Stimulated activated CD4-positive, alpha-beta T cell treated with anti-CD3 and anti-CD28 coated beads, Interleukin-15, amount 100 ng/mL, for 48 hours (primary cell): Measurements from ENCODE around the gene SLC13A3.
"Not testable (repeated sequence)": the region's sequence is repeated elsewhere in the genome, so short reads cannot be mapped to it uniquely, and the experiment has no call there.

Source experiments
- DNase-seq, 2 donors: peaks; one replicate each; pipeline ENCODE4 v3.0.0-alpha.2; 2020; ENCODE audit warnings: low read depth in 2 of 2

SLC13A3 gene

DNA sequence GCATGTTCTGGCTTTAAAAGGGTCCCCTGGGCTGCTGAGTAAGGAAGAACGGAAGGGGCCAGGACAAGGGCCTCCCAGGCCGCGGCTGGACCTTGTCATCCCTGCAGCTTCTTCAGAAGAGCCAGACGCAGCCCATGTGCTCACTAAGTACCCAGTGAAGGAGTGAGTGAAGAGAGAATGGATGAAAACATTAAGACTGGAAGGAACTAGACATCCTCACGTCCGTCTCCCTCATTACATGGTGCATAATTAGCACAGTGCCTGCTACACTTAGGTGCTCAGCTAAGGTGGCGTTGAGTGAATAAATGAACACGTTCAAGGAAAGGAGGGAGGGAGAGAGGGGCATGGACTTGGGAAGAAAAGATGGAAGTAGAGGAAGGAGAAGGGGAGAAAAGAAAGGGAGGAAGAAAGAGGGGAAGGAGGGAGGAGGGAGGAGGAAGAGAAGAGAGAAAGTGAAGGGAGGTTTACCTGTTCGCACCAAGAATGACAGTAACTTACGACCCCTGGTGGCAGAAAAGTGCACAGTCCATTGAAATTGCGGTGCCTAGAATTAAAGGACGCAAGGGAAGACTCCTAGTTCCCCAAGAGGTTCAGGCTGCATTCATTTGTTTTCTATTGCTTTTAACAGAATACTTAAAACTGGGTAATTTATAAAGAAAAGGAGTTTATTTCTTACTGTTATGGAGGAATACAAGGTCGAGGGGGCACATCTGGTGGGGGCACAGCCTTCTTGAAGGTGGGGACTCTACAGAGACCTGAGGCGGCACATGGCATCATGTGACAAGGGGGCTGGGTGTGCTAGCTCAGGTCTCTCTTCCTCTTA is 30.0 kb upstream of the SLC13A3 start:
- peak in 1 of 2 donors; percentile 61 for DNase-seq

DNA sequence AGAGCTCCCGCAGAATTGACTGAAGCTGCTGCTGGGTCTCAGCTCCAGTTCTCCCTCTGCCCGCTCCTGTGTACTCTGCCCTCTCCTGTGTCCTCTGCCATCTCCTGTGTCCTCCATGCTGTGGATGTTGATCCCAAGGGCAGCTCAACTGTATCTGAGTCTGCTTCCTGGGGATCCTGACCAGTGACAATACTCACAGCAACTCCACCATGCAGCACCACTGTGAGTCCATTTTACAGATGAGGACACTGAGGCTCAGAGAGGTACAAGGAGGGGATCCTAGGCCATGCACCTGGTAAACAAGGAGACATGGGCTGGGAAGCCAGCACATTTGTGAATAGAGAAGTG is 29.4 kb upstream of the SLC13A3 start:
- DNase-seq: no peak

DNA sequence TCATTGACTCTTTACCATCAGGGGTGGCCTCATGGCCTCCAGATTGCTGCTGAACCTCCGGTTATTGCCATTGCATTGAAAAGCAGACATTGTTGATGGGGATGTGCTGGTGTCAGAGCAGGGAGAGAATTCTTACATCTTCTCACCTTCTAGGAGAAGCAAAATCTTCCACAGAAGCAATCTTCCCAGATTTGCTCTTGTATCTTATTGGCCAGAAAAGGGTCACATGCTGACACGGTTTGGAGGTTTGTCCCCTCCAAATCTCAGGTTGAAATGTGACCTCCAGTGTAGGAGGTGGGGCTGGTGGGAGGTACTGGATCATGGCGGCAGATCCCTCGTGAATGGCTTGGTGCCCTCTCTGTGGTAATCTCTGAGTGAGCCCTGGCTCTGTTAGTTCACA is 27.3 kb upstream of the SLC13A3 start:
- DNase-seq: no peak

DNA sequence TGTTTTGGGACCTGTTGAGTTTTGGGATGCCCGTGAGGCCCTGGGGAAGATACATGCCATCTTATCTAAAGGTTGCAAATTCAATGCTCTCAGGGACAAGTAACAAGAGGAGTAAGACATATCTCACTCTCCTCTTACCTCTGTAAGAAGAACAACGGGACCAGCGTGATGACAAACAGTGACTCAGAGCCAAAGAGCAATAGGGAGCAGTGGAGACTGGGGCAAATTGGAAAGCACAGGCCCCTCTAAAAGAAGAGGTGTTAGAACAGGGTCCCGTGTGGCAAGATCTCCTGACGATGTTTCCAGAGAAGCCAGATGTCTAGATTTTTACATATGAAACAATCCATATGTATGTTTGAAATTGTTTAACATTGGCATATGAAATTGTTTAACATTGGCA is 26.3 kb upstream of the SLC13A3 start:
- no peak for DNase-seq

DNA sequence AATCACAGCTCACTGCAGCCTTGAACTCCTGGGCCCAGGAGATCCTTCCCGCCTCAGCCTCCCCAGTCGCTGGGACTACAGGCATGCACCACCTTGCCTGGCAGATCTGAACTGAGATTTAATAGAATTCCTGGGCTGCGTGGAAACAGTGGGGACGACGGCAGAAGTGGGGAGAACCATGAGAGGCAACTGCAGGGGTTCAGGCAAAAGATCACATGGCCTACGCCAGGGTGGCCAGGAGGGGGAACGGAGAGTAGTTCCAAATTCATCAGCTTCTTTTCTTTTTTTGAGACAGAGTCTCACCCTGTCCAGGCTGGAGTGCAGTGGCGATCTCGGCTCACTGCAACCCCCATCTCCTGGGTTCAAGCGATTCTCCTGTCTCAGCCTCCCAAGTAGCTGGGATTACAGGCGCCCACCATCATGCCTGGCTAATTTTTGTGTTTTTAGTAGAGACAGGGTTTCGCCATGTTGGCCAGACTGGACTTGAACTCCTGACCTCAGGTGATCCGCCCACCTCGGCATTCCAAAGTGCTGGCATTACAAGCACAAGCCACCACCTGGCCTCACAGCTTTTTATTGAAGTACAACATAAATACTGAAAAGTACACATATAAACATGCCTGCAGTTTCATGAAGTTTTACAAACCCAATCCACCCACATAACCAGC is 25.5 kb upstream of the SLC13A3 start:
- DNase-seq: not testable (repeated sequence)

DNA sequence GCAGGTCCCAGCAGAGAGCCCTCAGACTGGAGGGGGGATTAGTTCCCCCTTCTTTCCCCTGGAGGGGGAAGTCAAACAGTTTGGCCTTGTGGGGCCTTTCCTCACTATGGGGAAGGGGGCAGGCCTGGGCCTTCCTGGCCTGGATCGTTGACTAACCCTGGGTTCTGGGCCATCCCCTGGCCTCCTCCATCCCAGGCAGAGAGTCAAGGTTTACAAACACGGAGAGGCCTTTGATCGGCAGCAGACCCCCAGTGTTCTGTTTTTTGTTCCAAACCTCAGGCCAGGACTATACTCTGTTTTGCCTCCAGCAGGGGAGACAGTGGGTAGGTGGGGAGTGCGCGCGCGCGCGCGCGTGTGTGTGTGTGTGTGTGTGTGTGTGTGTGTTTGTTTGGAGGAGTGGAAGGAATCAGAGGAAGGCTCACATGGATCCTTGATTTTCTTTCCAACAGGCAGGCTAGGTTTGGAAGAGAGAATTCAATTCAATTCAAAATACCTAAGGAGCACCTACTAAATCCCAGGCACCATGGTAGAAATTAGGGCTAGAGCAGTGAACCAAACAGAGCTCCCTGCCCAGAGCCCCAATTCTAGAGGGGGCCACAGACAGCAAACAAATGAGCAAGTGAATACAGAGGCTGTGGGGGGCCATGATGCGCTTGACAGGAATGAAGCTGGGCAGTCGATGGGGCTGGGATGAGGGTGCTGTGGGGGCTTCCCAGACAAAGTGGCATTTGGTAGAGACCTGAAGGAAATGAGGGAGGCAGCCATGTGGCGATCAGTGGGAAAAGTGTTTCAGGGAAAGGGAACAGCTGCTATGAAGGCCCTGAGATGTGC is 23.2 kb upstream of the SLC13A3 start:
- DNase-seq: no peak

DNA sequence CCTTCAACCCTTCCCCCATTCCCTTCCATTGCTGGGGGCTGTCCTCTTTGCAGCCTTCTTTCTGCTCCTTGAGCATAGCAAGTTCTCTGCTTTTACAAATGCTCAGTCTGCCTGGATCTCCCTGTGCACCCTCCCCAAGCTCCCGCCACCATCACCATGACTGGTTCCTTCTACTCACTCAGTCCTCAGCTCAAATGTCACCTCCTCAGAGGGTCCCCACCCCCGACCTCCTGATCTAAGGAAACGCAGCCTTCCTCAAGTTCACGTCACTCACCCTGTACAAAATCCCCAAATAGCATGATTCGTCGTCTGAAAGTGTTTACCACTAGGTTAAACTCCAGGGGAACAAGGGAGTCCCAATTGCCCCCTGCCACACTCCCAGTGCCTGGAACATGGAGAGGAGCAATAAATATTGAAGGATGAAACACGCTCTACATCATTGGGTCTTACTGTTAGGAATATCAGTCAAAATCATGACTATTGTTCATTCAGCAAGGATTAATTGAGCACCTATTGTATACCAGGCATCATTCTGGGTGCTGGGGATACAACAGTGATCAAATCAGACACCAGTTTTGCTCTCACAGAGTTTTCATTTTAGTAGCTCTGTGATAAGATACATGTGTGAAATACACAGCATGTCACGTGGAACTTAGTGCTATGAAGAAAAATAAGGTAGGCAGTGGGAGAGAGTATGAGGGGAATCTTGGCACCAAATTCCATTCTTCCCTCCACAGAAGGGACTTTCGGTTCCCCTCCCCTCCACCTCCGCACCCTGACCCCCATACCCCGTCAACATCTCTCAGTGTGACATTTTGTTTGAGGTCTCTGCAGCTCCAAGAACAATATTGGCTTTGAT is 22.4 kb upstream of the SLC13A3 start:
- no peak for DNase-seq

DNA sequence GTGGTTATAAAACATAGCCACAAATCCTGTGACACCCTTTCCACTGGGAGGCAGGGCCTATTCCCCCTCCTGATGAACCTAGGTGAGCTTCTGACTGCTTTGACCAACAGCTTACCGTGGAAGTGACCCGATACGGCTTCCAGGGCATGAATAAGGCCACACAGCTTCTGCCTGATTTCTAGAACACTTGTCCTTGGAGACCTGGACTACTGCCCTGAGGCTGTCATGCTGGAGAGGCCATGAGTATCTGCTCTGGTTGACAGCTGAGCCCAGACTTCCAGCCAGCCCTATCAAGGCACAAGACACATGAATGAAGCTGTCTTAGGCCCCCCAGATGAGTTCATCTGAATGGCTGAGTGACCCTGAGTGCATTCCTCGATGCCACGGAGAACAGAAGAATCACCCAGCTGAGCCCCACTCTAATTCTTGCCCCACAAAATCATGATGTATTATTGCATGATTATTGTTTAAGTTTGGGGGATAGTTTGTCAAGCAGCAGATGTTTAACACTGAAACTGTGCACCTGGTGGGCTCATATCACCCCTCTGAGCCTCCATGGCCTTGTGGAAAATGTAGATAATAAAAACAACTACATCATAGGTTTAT is 21.4 kb upstream of the SLC13A3 start:
- DNase-seq: no peak

DNA sequence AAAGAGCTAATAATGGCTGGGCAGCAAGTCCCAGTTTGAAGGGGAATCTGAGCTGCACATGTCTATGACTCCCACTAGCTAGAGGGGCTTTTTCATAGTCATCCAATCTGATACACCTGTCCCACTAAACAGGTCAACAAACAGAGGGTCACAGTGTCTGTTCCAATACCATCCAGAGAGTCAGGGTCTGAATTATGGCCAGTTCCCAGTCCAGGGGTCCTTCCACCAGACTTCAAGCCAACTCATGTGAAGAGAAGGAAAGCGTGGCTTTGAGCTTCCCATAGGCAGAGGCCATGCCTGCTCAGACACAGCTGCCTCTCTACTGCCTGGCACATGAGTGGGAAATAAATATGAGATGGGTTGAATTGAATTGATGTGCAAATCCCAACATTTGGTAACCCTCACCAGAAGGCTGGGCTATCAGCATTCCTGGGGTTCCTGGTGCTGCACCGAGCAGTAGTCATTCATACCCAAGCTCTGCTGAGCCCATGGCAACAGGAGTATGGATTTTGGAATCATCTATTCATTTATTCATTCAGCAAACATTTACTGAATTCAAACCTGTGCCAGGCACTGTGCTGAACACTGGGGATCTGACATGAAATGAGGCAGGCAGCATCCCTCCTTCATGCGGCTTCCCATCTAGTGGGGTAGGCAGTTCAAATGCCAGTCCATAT is 20.7 kb upstream of the SLC13A3 start:
- no peak for DNase-seq

DNA sequence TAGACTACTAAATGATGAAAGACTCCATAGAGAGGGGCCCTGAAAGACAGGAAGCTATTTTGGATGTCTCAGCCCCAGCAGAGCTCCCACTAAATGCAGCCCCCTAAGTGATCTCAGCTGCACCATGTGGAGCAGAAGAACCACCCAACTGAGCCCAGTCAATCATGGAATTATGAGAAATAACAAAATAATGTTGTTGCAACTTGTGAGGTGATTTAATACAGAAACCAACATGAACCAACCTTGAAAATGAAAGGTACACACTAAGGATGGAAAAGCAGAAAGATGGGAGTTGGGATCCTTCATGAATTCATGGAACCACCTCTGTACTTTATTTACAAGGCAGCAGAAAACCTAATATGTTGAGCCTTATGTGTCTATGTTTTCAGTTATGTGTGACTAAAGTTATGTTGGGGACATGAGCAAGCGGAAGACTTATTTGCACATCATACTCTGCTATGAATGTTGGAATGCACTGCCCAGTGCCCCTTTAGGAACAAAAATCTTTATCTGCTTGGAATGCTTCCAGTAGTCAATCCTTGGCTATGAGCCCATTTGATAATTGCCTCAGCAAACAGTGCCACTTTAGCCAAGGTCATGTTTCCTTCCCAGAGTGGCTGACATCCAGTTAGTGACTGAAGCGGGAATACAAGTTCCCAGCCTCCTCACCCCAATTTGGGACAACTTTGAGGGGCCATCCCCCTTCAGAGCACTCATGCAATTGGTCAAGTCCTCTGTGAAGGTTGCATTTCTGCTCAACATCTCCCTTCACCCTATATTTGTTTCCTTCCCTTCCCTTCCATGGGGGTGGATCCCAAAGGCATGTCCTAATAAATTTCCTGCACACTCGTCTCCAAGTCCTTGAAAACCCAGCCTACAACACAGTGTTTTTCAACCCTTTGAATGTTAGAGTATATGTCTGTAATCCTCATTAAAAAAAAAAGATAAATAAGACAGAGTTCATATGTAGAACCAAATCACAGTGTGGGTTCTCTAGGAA is 19.6 kb upstream of the SLC13A3 start:
- no peak for DNase-seq

DNA sequence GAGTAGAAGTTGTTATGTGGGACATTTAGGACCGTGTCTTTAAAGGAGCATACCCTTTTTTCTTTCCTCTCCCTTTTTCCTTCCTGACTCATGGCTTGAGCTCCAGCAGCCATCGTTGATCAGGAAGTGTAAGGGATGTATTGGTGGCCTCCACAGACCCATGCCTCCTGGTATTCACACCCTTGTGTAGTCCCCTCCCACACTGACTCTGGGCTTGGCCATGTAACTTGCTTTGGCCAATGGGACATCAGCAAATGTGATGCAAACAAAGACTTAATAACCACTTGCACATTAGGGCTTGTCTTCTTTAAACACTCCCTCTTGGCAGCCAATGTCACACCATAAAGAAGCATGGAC is 18.9 kb upstream of the SLC13A3 start:
- DNase-seq: no peak

DNA sequence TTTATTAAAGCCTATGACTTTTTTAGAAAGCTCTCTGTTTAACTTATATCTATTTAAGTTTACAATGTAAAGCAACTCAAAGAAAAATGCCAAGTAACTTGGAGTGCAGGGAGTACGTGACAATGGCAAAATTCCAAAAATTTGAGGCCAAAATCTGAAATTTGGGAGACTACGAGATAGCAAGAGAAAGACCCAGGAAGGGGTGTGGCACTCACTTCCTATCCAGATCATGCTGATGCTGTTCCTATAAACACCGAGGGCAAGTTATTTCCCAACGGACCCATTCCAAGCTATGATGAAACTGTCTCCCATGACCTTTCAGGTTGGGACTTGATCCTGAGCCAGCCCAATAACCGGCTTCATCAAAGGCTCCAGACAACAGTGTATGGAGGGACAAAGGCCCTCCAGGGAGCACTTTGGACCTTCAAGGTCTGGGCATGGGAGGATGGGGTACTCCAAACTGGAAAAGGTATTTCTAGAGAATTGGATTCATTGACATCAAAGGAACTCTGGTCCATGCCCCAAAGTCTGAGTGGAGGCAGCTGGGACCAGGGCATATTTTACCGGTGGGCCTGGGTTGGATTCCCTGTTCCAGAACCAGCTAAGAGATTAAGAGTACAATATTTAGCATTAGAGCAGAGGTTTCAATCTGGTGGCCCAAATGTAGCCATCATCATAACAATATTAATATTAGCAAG is 15.7 kb upstream of the SLC13A3 start:
- DNase-seq: no peak

DNA sequence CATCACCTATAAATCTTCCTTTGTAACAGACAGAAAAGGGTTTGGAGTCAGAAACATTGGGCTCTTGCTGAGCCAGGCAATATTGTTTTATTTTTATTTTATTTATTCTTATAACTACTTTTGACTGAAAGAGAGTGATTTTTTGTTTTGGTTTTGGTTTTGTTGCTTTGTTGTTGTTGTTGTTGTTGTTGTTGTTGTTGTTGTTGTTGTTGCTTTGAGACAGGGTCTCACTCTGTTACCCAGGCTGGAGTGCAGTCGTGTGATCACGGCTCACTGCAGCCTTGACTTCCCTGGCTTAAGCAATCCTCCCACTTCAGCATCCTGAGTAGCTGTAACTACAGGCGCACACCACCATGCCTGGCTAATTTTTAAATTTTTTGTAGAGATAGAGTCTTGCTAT is 15.0 kb upstream of the SLC13A3 start:
- no peak for DNase-seq

DNA sequence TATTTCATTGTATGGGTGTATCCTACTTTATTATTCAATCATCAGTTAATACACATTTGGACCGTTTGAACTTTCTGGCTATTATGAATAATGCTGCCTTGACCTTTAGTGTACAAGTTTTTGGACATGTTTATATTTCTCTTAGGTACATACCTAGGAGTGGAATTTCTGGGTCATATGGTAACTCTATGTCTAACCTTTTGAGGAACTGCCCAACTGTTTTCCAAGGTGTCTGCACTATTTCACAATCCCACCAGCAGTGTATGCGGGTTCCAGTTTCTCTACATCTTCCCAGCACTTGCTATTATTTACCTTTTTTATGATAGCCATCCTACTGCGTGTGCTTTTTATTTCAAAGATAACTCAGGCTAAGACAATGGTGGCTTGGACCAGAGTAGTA is 14.3 kb upstream of the SLC13A3 start:
- no peak for DNase-seq

DNA sequence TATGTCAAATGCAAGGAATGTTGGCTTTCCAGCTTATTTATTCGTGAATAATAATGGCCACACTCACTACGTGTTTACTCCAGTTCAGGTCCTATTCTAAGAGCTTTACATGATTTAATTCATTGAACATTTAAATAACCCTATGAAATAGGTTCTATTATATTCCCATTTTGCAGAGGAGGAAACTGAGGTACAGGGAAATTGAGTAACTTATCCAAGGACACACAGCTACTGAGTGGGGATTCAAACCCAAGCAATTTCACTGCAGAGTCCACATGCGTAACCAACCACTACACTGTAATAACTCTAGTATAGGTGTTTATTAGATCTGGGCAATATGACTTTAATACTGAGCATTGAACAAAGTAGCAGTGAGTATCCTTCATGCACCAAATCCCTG is 12.3 kb upstream of the SLC13A3 start:
- DNase-seq: no peak

DNA sequence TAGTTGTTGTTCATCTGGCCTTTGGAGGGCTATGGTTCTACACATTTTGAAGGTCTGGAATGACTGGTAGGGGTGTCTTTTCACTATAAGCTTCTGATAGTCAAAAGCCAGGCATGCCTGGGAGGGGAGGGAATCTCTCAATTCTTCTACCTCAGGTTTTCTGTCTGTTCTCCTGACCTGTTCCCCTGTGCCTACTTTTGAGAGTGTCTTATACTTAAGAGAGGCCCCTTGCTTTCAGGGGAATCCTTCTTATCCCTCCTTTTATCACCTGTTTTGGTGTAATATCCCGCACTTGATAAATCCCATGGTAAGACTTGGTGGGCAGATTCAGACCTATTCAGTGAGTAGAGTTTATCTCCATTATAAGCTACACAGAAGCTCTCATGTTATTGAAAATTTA is 10.4 kb upstream of the SLC13A3 start:
- no peak for DNase-seq

DNA sequence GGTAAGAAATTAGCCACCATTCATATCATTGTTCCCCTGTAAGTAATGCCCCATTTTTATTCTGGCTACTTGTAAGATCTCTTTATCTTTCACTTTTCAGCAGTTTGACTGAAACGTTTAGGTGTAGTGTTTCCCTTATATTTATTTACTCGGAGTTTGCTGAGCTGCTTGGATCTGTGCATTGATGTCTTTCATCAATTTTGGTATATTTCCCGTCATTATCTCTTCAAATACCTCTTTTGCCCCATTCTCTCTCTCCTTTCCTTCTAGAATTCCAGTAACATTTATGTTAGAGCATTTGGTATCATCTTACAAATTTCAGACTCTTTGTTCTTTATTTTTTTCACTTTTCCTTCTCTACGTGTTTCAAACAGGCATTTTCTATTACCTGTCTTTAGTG is 9.2 kb upstream of the SLC13A3 start:
- no peak for DNase-seq

DNA sequence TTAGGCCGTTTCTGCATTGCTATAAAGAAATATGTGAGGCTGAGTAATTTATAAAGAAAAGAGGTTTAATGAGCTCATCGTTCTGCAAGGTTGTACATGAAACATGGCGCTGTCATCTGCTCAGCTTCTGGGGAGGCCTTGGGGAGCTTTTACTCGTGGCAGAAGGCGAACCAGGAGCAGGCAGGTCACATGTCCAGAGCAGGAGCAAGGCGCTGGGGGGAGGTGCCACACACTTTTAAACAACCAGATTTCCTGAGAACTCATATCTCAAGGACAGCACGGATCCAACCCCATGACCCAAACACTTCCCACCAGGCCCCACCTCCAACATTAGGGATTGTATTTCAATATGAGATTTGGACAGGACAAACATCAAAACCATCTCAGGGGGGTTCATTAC is 6.4 kb upstream of the SLC13A3 start:
- DNase-seq: no peak

DNA sequence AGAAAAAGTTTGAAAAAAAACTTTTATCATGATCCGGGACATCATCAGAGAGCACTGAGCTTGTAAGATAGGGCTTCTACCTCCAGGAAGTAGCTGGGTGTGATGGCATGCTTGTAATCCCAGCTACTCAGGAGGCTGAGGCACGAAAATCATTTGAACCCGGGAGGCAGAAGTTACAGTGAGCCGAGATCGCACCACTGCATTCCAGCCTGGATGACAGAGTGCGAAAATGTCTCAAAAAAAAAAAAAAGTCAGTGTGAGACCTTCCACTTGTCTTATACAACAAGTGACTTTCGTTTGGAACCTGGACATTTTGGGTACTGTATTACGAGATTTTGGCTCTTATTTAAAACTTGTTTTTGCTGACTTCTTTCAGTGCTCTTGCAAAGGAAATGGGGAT is 5.9 kb upstream of the SLC13A3 start:
- no peak for DNase-seq
